Smooth muscle cell (in vitro differentiated cells): ENCODE results near the gene GFAP. TPM values are rescaled to one million over a fixed set of nuclear protein-coding genes. Genes with fewer than 3 reads are reported as not detected.
A peak's percentile ranks its signal among the peaks of the same experiment; 100 is the strongest.
"Not testable (repeated sequence)": the region's sequence is repeated elsewhere in the genome, so short reads cannot be mapped to it uniquely, and the experiment has no call there.

Source experiments
- DNase-seq: peaks from one replicate; lab custom pipeline; 2025; ENCODE audit not compliant: unreplicated experiment; lab: John Stamatoyannopoulos, UW
- H2AFZ ChIP-seq: fragments of 200-600 bp; sonication (generic); 2 replicates; pipeline ENCODE4 v1.6.0; 2016; ENCODE audit warnings: antibody characterized with exemption, low read depth, mild to moderate bottlenecking
- H3F3A ChIP-seq: fragments of 200-600 bp; sonication (generic); 2 replicates; pipeline ENCODE4 v1.6.0; 2017; ENCODE audit warnings: antibody characterized with exemption, low read depth
- H3K27ac ChIP-seq: fragments of 200-600 bp; sonication (generic); 2 replicates; pipeline ENCODE4 v1.5.1; 2016; ENCODE audit warnings: low read depth, mild to moderate bottlenecking
- H3K27me3 ChIP-seq: fragments of 200-600 bp; sonication (generic); 2 replicates; pipeline ENCODE4 v1.6.1; 2016; ENCODE audit warnings: low read depth, mild to moderate bottlenecking
- H3K36me3 ChIP-seq: fragments of 200-600 bp; sonication (generic); 2 replicates; pipeline ENCODE4 v1.5.1; 2016; ENCODE audit warnings: low read depth
- H3K4me1 ChIP-seq: fragments of 200-600 bp; sonication (generic); 2 replicates; pipeline ENCODE4 v1.5.1; 2016; ENCODE audit warnings: low read depth
- H3K4me2 ChIP-seq: fragments of 200-600 bp; sonication (generic); 2 replicates; pipeline ENCODE4 v1.6.0; 2016; ENCODE audit warnings: mild to moderate bottlenecking
- H3K4me3 ChIP-seq: fragments of 200-600 bp; sonication (generic); 2 replicates; pipeline ENCODE4 v1.5.1; 2016; ENCODE audit warnings: mild to moderate bottlenecking
- H3K79me2 ChIP-seq: fragments of 200-600 bp; sonication (generic); 2 replicates; pipeline ENCODE4 v1.6.0; 2016; ENCODE audit warnings: low read depth, mild to moderate bottlenecking
- H3K9ac ChIP-seq: fragments of 200-600 bp; sonication (generic); 2 replicates; pipeline ENCODE4 v1.6.0; 2016; ENCODE audit warnings: low read depth
- H3K9me3 ChIP-seq: fragments of 200-600 bp; sonication (generic); replicated peaks from 2 replicates; pipeline ENCODE4 v1.5.1; 2016; ENCODE audit warnings: low read depth
- H4K20me1 ChIP-seq: fragments of 200-600 bp; sonication (generic); 2 replicates; pipeline ENCODE4 v1.6.0; 2016; ENCODE audit warnings: low read depth
- WGBS: methylation state at CpG from one replicate; pipeline ENCODE4 v1.1.7; 2016; ENCODE audit warnings: low lambda C conversion rate; 5-methylcytosine and 5-hydroxymethylcytosine counted together
- polyA plus RNA-seq: library from polyadenylated mRNA; unstranded; fragments of >200 nt; fragmentation: Nextera tagmentation; extraction: Ambion mirVana; gene quantifications from 2 replicates; pipeline ENCODE4 v1.2.1, GENCODE V29; 2016
- total RNA-seq: library from RNA; depleted of rRNA; stranded (reverse); fragments of >200 nt; gene quantifications from 2 replicates; pipeline ENCODE4 v1.2.3, GENCODE V29; 2014
- TF ChIP-seq, protein P1 (sequence below): fragments of 200-600 bp; sonication (generic); IDR thresholded peaks from 2 replicates; pipeline ENCODE4 v1.5.1; 2017; ENCODE audit warnings: borderline replicate concordance, mild to moderate bottlenecking, antibody characterized with exemption; ENCODE audit not compliant: insufficient read depth, poor library complexity, severe bottlenecking

The GFAP gene
- total and polyA plus RNA-seq, 2 experiments from 2014 or later = 0.04 to 0.64 TPM

- peak overlapping the region; percentile 88 for H3K4me2 ChIP-seq
- peak overlapping the region; percentile 91 for H2AFZ ChIP-seq
- no peaks in the 10 kb centered on the region for H4K20me1 ChIP-seq
- DNase-seq = no peak
- H3K4me1 ChIP-seq = peaks cover 13% of the 10 kb centered on the region
- peaks cover 41% of the 10 kb centered on the region for H3K79me2 ChIP-seq
- H3K36me3 ChIP-seq = no peaks in the 10 kb centered on the region
- no peaks in the 10 kb centered on the region for H3K27me3 ChIP-seq
- TF ChIP-seq, protein P1, sequence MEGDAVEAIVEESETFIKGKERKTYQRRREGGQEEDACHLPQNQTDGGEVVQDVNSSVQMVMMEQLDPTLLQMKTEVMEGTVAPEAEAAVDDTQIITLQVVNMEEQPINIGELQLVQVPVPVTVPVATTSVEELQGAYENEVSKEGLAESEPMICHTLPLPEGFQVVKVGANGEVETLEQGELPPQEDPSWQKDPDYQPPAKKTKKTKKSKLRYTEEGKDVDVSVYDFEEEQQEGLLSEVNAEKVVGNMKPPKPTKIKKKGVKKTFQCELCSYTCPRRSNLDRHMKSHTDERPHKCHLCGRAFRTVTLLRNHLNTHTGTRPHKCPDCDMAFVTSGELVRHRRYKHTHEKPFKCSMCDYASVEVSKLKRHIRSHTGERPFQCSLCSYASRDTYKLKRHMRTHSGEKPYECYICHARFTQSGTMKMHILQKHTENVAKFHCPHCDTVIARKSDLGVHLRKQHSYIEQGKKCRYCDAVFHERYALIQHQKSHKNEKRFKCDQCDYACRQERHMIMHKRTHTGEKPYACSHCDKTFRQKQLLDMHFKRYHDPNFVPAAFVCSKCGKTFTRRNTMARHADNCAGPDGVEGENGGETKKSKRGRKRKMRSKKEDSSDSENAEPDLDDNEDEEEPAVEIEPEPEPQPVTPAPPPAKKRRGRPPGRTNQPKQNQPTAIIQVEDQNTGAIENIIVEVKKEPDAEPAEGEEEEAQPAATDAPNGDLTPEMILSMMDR = no peak
- WGBS = 78% methylated on average over 7 of the region's 7 CpGs
- no peaks in the 10 kb centered on the region for H3K9me3 ChIP-seq
- no peak overlapping the region for H3K27ac ChIP-seq
- no peaks in the 10 kb centered on the region for H3F3A ChIP-seq
- peak overlapping the region; percentile 47 for H3K9ac ChIP-seq
- peak overlapping the region; percentile 91 for H3K4me3 ChIP-seq
These were observed 33.1 kb upstream of the GFAP start for GRCh38 chr17:44948315-44948795.

- TF ChIP-seq, protein P1 = no peak
- Histone ChIP-seq H3K27me3 (no peaks in the 10 kb centered on the region), H3K4me3 (peak within 1 kb of the TSS; percentile 91), H3K27ac (no peak within 1 kb of the TSS), H3F3A (no peaks in the 10 kb centered on the region), H3K9ac (peak within 1 kb of the TSS; percentile 47), H3K79me2 (peaks cover 45% of the 10 kb centered on the region), H3K9me3 (no peaks in the 10 kb centered on the region), H3K36me3 (no peaks in the 10 kb centered on the region), H3K4me2 (peak within 1 kb of the TSS; percentile 88), H3K4me1 (peaks cover 13% of the 10 kb centered on the region), H2AFZ (peak within 1 kb of the TSS; percentile 91), H4K20me1 (no peaks in the 10 kb centered on the region)
- DNase-seq = peak; percentile 43
- 6% methylated on average over 58 of the region's 62 CpGs for WGBS
These were observed 32.4 kb upstream of the GFAP start, which contains the start of gene KIF18B for GRCh38 chr17:44947461-44948314. Gene KIF18B, minus strand, starts transcription at chr17:44947773. Its CDS starts 11,429 bp downstream, at chr17:44936344.

DNA sequence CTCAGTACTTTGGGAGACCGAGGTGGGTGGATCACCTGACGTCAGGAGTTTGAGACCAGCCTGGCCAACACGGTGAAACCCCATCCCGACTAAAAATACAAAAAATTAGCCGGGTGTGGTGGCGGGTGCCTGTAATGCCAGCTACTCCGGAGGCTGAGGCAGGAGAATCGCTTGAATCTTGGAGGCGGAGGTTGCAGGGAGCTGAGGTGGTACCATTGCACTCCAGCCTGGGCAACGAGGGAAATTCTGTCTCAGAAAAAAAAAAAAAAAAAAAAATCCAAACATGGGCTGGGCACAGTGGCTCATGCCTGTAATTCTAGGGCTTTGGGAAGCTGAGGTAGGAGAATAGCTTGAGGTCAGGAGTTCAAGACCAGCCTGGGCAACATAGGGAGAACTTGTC is 30.4 kb upstream of the GFAP start:
- not testable (repeated sequence) for H3K36me3 ChIP-seq, H3K9me3 ChIP-seq, H4K20me1 ChIP-seq, H3F3A ChIP-seq, H3K9ac ChIP-seq, H3K4me2 ChIP-seq, H2AFZ ChIP-seq, DNase-seq, H3K27me3 ChIP-seq, H3K4me3 ChIP-seq, H3K27ac ChIP-seq
- peaks cover 13% of the 10 kb centered on the region for H3K4me1 ChIP-seq
- H3K79me2 ChIP-seq = peaks cover 61% of the 10 kb centered on the region
- 97% methylated on average over 10 of the region's 10 CpGs for WGBS

GRCh38 chr17:44942456-44942855 is 27.2 kb upstream of the GFAP start:
- H3K4me2 ChIP-seq = no peak overlapping the region
- H3K9ac ChIP-seq = no peak overlapping the region
- no peaks in the 10 kb centered on the region for H3K27me3 ChIP-seq
- TF ChIP-seq, protein P1 = no peak
- H3K4me1 ChIP-seq = peaks cover 10% of the 10 kb centered on the region
- no peak overlapping the region for H3K4me3 ChIP-seq
- no peaks in the 10 kb centered on the region for H3K9me3 ChIP-seq
- H3K27ac ChIP-seq = no peak overlapping the region
- no peak for DNase-seq
- WGBS = 98% methylated on average over 4 of the region's 4 CpGs
- H3F3A ChIP-seq = no peaks in the 10 kb centered on the region
- H4K20me1 ChIP-seq = no peaks in the 10 kb centered on the region
- H3K36me3 ChIP-seq = no peaks in the 10 kb centered on the region
- H2AFZ ChIP-seq = no peak overlapping the region
- peaks cover 73% of the 10 kb centered on the region for H3K79me2 ChIP-seq
